B cell (primary cell): ENCODE measurements around the gene NUBPL. TPM values are rescaled to one million over a fixed set of nuclear protein-coding genes. Genes with fewer than 3 reads are reported as not detected.
A peak's percentile ranks its signal among the peaks of the same experiment; 100 is the strongest.
"Not testable (repeated sequence)": the region's sequence is repeated elsewhere in the genome, so short reads cannot be mapped to it uniquely, and the experiment has no call there.

Experiments used
- ATAC-seq: fragments of 200-7000 bp; cut with Tn5 transposase; one replicate; pipeline ENCODE4 v1.10.0; 2021; ENCODE audit warnings: low read depth, mild to moderate bottlenecking, moderate number of reproducible peaks, moderate library complexity
- CTCF ChIA-PET: fragments of 350-600 bp; sonication (Branson Sonifier 250); formaldehyde crosslinking; loops from one replicate; lab custom pipeline; 2021; ENCODE audit warnings: antibody characterized with exemption, inconsistent platforms; lab: Charles Lee
- POLR2A ChIA-PET: fragments of 350-600 bp; sonication (Branson Sonifier 250); formaldehyde crosslinking; loops from one replicate; lab custom pipeline; 2021; ENCODE audit warnings: antibody characterized with exemption; lab: Charles Lee
- DNase-seq: peaks from one replicate; pipeline ENCODE4 v3.0.0; 2013
- H2AFZ ChIP-seq: 2 replicates; pipeline ENCODE4 v1.6.1; 2012; ENCODE audit warnings: mild to moderate bottlenecking, low read depth, low read length; ENCODE audit not compliant: insufficient read depth, poor library complexity, severe bottlenecking
- H3K27ac ChIP-seq, 2 donors: 1 replicate in 1 of 2; 2 replicates in 1 of 2; pipeline ENCODE4 v1.5.1; 2012 to 2013; ENCODE audit warnings: low read length in 2 of 2, mild to moderate bottlenecking in 2 of 2, moderate library complexity in 1 of 2
- H3K27me3 ChIP-seq, 4 experiments: fragments of 200-600 bp in 1 of 4; sonication (generic) in 1 of 4; replicated peaks in 1 of 4; 1 replicate in 2 of 4; 2 replicates in 2 of 4; pipeline versions ENCODE4 v1.6.1 to v1.7.0; 2013 to 2016; ENCODE audit warnings: low read length in 3 of 4, mild to moderate bottlenecking in 2 of 4, mixed read lengths in 1 of 4, moderate library complexity in 1 of 4; ENCODE audit not compliant: insufficient read depth in 4 of 4, control insufficient read depth in 3 of 4; ENCODE audit errors: control extremely low read depth in 1 of 4
- H3K36me3 ChIP-seq, 2 experiments: replicated peaks in 1 of 2; 1 replicate in 1 of 2; 2 replicates in 1 of 2; pipeline versions ENCODE4 v1.6.1 to v1.7.1; 2013; ENCODE audit warnings: low read length in 1 of 2; ENCODE audit not compliant: insufficient read depth in 2 of 2, control insufficient read depth in 1 of 2; ENCODE audit errors: control extremely low read depth in 1 of 2, extremely low read depth in 1 of 2
- H3K4me1 ChIP-seq, 2 donors: fragments of 200-600 bp in 1 of 2; sonication (generic) in 1 of 2; 1 replicate in 1 of 2; 2 replicates in 1 of 2; pipeline versions ENCODE4 v1.5.1 to v1.6.1; 2013 to 2017; ENCODE audit warnings: low read length in 2 of 2; ENCODE audit not compliant: control insufficient read depth in 2 of 2, insufficient read depth in 2 of 2
- H3K4me2 ChIP-seq: replicated peaks from 2 replicates; pipeline ENCODE3; 2012; ENCODE audit warnings: mild to moderate bottlenecking, low read depth, low read length; ENCODE audit not compliant: poor library complexity, severe bottlenecking
- H3K4me3 ChIP-seq, 5 experiments: fragments of 200-600 bp in 1 of 5; sonication (generic) in 1 of 5; 1 replicate in 3 of 5; 2 replicates in 2 of 5; pipeline versions ENCODE4 v1.5.1 to v1.7.0; 2011 to 2016; ENCODE audit warnings: low read length in 4 of 5, mild to moderate bottlenecking in 4 of 5, low read depth in 2 of 5, control low read depth in 1 of 5, moderate library complexity in 1 of 5; ENCODE audit not compliant: insufficient read depth in 1 of 5; ENCODE audit errors: control extremely low read depth in 1 of 5, extremely low read depth in 1 of 5
- H3K79me2 ChIP-seq: fragments of 200-600 bp; sonication (generic); one replicate; pipeline ENCODE4 v1.6.0; 2016; ENCODE audit warnings: low read length; ENCODE audit not compliant: control insufficient read depth, insufficient read depth
- H3K9ac ChIP-seq: fragments of 200-600 bp; sonication (generic); 2 replicates; pipeline ENCODE4 v1.6.1; 2017; ENCODE audit warnings: mild to moderate bottlenecking, low read length, moderate library complexity
- H3K9me3 ChIP-seq, 3 donors: one replicate each; pipeline versions ENCODE4 v1.6.1 to v1.7.1; 2013; ENCODE audit warnings: low read length in 2 of 3; ENCODE audit not compliant: control insufficient read depth in 2 of 3, insufficient read depth in 1 of 3; ENCODE audit errors: control extremely low read depth in 1 of 3
- H4K20me1 ChIP-seq: 2 replicates; pipeline ENCODE4 v1.6.0; 2012; ENCODE audit warnings: mild to moderate bottlenecking, low read length; ENCODE audit not compliant: insufficient read depth, control insufficient read depth, poor library complexity, severe bottlenecking
- H3K27ac Mint-ChIP-seq: one replicate; pipeline ENCODE4 v1.8.0; 2021; ENCODE audit warnings: mixed read lengths
- H3K27me3 Mint-ChIP-seq: one replicate; pipeline ENCODE4 v1.8.0; 2021; ENCODE audit warnings: mixed read lengths
- H3K4me1 Mint-ChIP-seq: one replicate; pipeline ENCODE4 v1.8.0; 2021; ENCODE audit warnings: mixed read lengths
- H3K4me3 Mint-ChIP-seq: one replicate; pipeline ENCODE4 v1.8.0; 2021; ENCODE audit warnings: mixed read lengths
- H3K9me3 Mint-ChIP-seq: one replicate; pipeline ENCODE4 v1.8.0; 2022; ENCODE audit warnings: mixed read lengths; ENCODE audit not compliant: insufficient read depth
- EZH2 ChIP-seq: IDR thresholded peaks from 2 replicates; pipeline ENCODE4 v1.6.1; 2012; ENCODE audit warnings: borderline replicate concordance, low read depth, mild to moderate bottlenecking, moderate library complexity, low read length; ENCODE audit not compliant: insufficient read depth, poor library complexity, severe bottlenecking
- WGBS: methylation state at CpG from one replicate; pipeline ENCODE4 v1.1.5; 2013; ENCODE audit warnings: missing lambda C conversion rate; ENCODE audit not compliant: insufficient coverage; 5-methylcytosine and 5-hydroxymethylcytosine counted together
- intact Hi-C: fragments of 100-400 bp; cut with micrococcal nuclease; formaldehyde crosslinking; loops from one replicate; pipeline ENCODE4 v1.10.0; 2022
- polyA plus RNA-seq: library from polyadenylated mRNA; depleted of rRNA; stranded (reverse); fragments of >200 nt; gene quantifications from 2 replicates; pipeline ENCODE4 v1.2.3, GENCODE V29; 2012
- total RNA-seq, 2 donors: library from RNA; stranded (reverse); fragments of 120-200 nt in 1 of 2; gene quantifications; 1 replicate in 1 of 2; 2 replicates in 1 of 2; pipeline versions ENCODE4 v1.2.3 to v1.2.4, GENCODE V29; 2013 to 2022
- TF ChIP-seq, protein P1 (sequence below): fragments of 200-600 bp; IDR thresholded peaks from one replicate; pipeline ENCODE4 v1.8.0; 2022; ENCODE audit warnings: antibody characterized with exemption, mild to moderate bottlenecking

Gene NUBPL
- total and polyA plus RNA-seq, 2 donors (not counting 1 experiment from before 2014, with no cell fraction given) = 1.9 to 14.2 TPM

DNA sequence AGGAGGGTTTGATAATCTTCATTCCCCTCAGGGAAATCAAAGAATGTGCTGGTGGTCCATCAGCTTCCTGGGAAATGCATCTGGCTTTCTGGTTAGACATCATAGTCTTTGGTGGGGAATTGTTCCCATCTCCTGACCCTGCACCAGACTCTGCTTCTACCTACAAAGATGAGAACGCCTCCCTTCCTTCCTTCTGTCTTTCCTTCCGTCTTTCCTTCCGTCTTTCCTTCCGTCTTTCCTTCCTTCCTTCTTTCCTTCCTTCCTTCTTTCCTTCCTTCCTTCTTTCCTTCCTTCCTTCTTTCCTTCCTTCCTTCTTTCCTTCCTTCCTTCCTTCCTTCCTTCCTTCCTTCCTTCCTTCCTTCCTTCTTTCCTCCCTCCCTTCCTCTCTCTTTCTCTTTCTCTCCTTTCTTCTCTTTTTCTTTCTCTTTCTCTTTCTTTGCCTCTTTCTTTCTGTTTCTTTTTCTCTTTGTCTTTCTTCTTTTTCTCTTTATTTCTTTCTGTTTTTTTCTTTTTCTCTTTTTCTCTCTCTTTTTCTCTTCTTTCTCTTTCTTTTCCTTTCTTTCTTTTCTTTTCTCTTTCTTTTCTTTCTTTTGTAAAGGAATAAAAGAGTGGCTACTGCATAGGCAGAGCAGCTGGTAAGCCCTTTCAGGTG is 326.9 kb downstream of the NUBPL start:
- no peak for ATAC-seq
- DNase-seq = no peak
- H3K4me3 ChIP-seq = no peak overlapping the region
- Mint-ChIP-seq H3K27ac (no peak overlapping the region), H3K4me3 (no peak overlapping the region), H3K4me1 (peaks cover 11% of the 10 kb centered on the region), H3K9me3 (no peaks in the 10 kb centered on the region), H3K27me3 (no peaks in the 10 kb centered on the region)
- no peak overlapping the region for H3K4me2 ChIP-seq
- peaks cover 0 to 4% of the 10 kb centered on the region in 2 donors for H3K4me1 ChIP-seq
- CTCF ChIA-PET = no interaction called here
- no peaks in the 10 kb centered on the region for H3K27me3 ChIP-seq
- H3K79me2 ChIP-seq = no peaks in the 10 kb centered on the region
- no peak overlapping the region for H2AFZ ChIP-seq
- H3K27ac ChIP-seq = no peak overlapping the region
- no peaks in the 10 kb centered on the region for H3K36me3 ChIP-seq
- H4K20me1 ChIP-seq = no peaks in the 10 kb centered on the region
- WGBS = 96% methylated on average over 4 of the region's 4 CpGs
- no peaks in the 10 kb centered on the region for H3K9me3 ChIP-seq
- intact Hi-C loops = no loop called here
- no peak overlapping the region for H3K9ac ChIP-seq
- POLR2A ChIA-PET = no interaction called here
- TF ChIP-seq, protein P1, sequence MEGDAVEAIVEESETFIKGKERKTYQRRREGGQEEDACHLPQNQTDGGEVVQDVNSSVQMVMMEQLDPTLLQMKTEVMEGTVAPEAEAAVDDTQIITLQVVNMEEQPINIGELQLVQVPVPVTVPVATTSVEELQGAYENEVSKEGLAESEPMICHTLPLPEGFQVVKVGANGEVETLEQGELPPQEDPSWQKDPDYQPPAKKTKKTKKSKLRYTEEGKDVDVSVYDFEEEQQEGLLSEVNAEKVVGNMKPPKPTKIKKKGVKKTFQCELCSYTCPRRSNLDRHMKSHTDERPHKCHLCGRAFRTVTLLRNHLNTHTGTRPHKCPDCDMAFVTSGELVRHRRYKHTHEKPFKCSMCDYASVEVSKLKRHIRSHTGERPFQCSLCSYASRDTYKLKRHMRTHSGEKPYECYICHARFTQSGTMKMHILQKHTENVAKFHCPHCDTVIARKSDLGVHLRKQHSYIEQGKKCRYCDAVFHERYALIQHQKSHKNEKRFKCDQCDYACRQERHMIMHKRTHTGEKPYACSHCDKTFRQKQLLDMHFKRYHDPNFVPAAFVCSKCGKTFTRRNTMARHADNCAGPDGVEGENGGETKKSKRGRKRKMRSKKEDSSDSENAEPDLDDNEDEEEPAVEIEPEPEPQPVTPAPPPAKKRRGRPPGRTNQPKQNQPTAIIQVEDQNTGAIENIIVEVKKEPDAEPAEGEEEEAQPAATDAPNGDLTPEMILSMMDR = peak; percentile 47
- no peak for TF ChIP-seq EZH2

DNA sequence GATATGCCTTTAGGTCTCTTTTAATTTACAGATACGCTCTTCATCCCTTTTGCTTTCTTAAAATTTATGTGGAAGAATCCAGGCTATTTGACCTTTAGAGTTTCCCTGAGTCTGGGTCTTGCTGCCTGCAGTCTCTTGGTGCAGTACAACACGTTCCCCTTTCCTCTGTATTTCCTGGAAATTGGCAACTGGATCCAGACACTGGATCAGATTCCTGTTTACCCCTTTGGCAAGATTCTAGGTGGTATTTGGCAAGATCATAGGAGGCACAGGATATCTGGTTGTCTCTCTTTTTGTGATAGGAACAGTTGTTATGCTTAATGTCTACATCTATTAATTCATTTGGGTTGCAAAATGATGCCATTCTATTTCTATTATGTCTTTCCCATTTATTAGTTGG is 328.1 kb downstream of the NUBPL start:
- CTCF ChIA-PET = no interaction called here
- TF ChIP-seq, protein P1 = no peak
- TF ChIP-seq EZH2 = no peak
- H3K9me3 Mint-ChIP-seq = no peaks in the 10 kb centered on the region
- Histone ChIP-seq H3K79me2 (no peaks in the 10 kb centered on the region), H2AFZ (no peak overlapping the region), H3K4me3 (no peak overlapping the region), H3K9me3 (no peaks in the 10 kb centered on the region), H3K4me2 (no peak overlapping the region), H3K9ac (no peak overlapping the region), H3K36me3 (no peaks in the 10 kb centered on the region), H3K27ac (no peak overlapping the region), H4K20me1 (no peaks in the 10 kb centered on the region), H3K27me3 (no peaks in the 10 kb centered on the region), H3K4me1 (peaks cover 4 to 5% of the 10 kb centered on the region in 2 donors)
- H3K4me3 Mint-ChIP-seq = no peak overlapping the region
- WGBS = 92% methylated on average over 2 of the region's 2 CpGs
- intact Hi-C loops = no loop called here
- no peaks in the 10 kb centered on the region for H3K27me3 Mint-ChIP-seq
- POLR2A ChIA-PET = no interaction called here
- DNase-seq (no peak), ATAC-seq (no peak)
- no peak overlapping the region for H3K27ac Mint-ChIP-seq
- peaks cover 14% of the 10 kb centered on the region for H3K4me1 Mint-ChIP-seq

DNA sequence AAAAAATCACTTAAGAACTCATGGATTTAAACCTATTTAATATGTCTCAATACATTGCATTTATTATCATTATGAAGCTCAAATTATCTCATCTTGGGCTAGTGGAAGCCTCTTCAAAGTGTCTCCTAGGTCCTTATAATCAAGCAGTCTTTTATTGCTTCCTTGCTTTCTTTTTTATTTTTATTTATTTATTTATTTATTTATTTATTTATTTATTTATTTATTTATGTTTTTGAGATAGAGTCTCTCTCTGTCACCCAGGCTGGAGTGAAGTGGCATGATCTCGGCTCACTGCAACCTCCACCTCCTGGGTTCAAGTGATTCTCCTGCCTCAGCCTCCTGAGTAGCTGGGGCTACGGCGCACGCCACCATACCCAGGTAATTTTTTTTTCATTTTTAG is 329.0 kb downstream of the NUBPL start:
- intact Hi-C loops, H3K4me3 ChIP-seq, H3K4me3 Mint-ChIP-seq, H3K79me2 ChIP-seq, H2AFZ ChIP-seq, H3K27ac Mint-ChIP-seq, POLR2A ChIA-PET, H3K4me2 ChIP-seq, H3K9ac ChIP-seq, ATAC-seq, H3K36me3 ChIP-seq, CTCF ChIA-PET, H3K27me3 Mint-ChIP-seq, H4K20me1 ChIP-seq, H3K9me3 Mint-ChIP-seq, H3K9me3 ChIP-seq, DNase-seq, H3K27me3 ChIP-seq, H3K27ac ChIP-seq: not testable (repeated sequence)
- peaks cover 17% of the 10 kb centered on the region for H3K4me1 Mint-ChIP-seq
- WGBS = no CpG with 5 or more reads among the region's 4 CpGs
- H3K4me1 ChIP-seq = peaks cover 8 to 11% of the 10 kb centered on the region in 2 donors
